Central memory CD8-positive, alpha-beta T cell (primary cell): Measurements from ENCODE around the gene BRD4.

Experiments
- ATAC-seq: fragments of 150-1000 bp; cut with Tn5 transposase; replicated peaks from 2 replicates; pipeline ENCODE4 v1.10.0; 2022; ENCODE audit warnings: mild to moderate bottlenecking, moderate FRiP score, moderate number of reproducible peaks; ENCODE audit not compliant: poor library complexity, severe bottlenecking; ENCODE audit errors: extremely low read depth
- DNase-seq, 2 donors: peaks; one replicate each; pipeline ENCODE4 v3.0.0; 2021; ENCODE audit warnings: low spot score in 2 of 2
- H3K27ac Mint-ChIP-seq: one replicate; pipeline ENCODE4 v1.8.0; 2022; ENCODE audit warnings: low read depth, mild to moderate bottlenecking, moderate library complexity, mixed read lengths
- H3K27me3 Mint-ChIP-seq: one replicate; pipeline ENCODE4 v1.8.0; 2022; ENCODE audit warnings: mixed read lengths
- H3K36me3 Mint-ChIP-seq: one replicate; pipeline ENCODE4 v1.8.0; 2022; ENCODE audit warnings: mild to moderate bottlenecking, moderate library complexity, mixed read lengths; ENCODE audit not compliant: insufficient read depth
- H3K4me1 Mint-ChIP-seq: one replicate; pipeline ENCODE4 v1.8.0; 2022; ENCODE audit warnings: mixed read lengths
- H3K4me3 Mint-ChIP-seq: one replicate; pipeline ENCODE4 v1.8.0; 2022; ENCODE audit warnings: mild to moderate bottlenecking, moderate library complexity, mixed read lengths
- H3K9me3 Mint-ChIP-seq: one replicate; pipeline ENCODE4 v1.8.0; 2022; ENCODE audit warnings: mixed read lengths

The BRD4 gene

GRCh38 chr19:15243236-15243957, 88.9 kb downstream of the BRD4 start:
- Mint-ChIP-seq H3K27ac (no peak overlapping the region), H3K4me1 (peaks cover 14% of the 10 kb centered on the region), H3K27me3 (no peaks in the 10 kb centered on the region), H3K36me3 (peaks cover 24% of the 10 kb centered on the region), H3K9me3 (no peaks in the 10 kb centered on the region), H3K4me3 (no peak overlapping the region)
- no peak for DNase-seq
- no peak for ATAC-seq

DNA sequence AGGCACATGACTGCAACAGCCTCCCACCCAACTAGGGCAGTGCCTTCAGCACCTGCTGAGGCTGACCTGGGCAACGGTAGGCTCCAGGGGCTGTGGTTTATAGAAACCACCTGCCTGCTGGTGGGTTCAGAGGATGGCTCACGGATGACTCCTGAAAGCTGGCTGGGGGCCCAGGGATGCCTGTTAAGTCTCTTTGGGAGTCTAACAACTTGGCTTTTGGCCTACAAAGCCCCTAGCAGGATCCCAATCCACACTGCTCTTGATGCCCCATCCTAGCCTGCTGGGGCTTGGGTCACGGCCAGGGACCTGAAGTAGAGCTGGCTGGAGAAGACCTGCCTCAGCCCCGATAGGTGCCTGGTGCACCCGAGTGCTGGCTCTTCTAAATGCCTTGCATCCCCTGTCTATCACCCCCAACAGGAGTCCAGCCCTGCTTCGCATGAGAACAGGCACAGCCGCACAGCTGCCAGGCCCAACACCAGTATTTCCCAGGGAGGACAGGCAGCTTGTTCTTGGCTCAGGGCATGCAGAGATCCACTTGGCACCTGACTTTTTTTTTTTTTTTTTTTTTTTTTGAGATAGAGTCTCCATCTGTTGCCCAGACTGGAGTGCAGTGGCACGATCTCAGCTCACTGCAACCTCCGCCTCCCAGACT, 91.0 kb downstream of the BRD4 start:
- no peak for DNase-seq
- no peak overlapping the region for H3K4me3 Mint-ChIP-seq
- H3K4me1 Mint-ChIP-seq, result peaks cover 14% of the 10 kb centered on the region
- peak overlapping the region; percentile 38 for H3K27ac Mint-ChIP-seq
- no peaks in the 10 kb centered on the region for H3K27me3 Mint-ChIP-seq
- no peak for ATAC-seq
- no peaks in the 10 kb centered on the region for H3K9me3 Mint-ChIP-seq
- H3K36me3 Mint-ChIP-seq, result peaks cover 43% of the 10 kb centered on the region

DNA sequence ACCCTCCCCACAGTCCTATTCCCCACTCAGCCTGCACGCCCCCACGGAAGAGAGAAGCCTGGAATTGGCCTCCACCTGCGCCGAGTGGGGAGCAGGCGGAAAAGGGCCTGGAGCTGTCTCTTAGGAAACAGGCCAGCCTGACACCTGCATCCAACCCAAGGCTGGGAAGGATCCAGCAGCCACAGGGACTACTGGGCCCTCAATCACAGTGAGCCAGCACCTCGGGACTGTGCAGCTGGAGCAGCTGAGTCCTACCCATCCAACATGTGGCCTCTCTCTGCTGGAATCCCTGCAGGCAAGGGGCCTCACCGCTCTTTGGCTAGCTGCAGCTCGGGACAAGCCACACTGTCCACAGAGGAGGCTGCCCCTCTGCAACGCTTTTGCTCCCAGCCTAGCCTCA, 91.8 kb downstream of the BRD4 start:
- H3K36me3 Mint-ChIP-seq, result peaks cover 48% of the 10 kb centered on the region
- no peak for DNase-seq
- no peak overlapping the region for H3K4me3 Mint-ChIP-seq
- H3K9me3 Mint-ChIP-seq, result no peaks in the 10 kb centered on the region
- no peak for ATAC-seq
- no peak overlapping the region for H3K27ac Mint-ChIP-seq
- H3K4me1 Mint-ChIP-seq, result peaks cover 8% of the 10 kb centered on the region
- no peaks in the 10 kb centered on the region for H3K27me3 Mint-ChIP-seq

GRCh38 chr19:15239337-15239949, 92.9 kb downstream of the BRD4 start:
- no peak for ATAC-seq
- peaks cover 51% of the 10 kb centered on the region for H3K36me3 Mint-ChIP-seq
- H3K4me3 Mint-ChIP-seq, result no peak overlapping the region

GRCh38 chr19:15238639-15239155, 93.6 kb downstream of the BRD4 start:
- Mint-ChIP-seq H3K4me3 (no peak overlapping the region), H3K4me1 (peaks cover 7% of the 10 kb centered on the region), H3K9me3 (no peaks in the 10 kb centered on the region), H3K27ac (no peak overlapping the region), H3K27me3 (peaks cover 10% of the 10 kb centered on the region), H3K36me3 (peaks cover 49% of the 10 kb centered on the region)
- DNase-seq (no peak), ATAC-seq (no peak)

More at GRCh38 chr19:15239337-15239949, 92.9 kb downstream of the BRD4 start:
- no peak overlapping the region for H3K27ac Mint-ChIP-seq
- H3K27me3 Mint-ChIP-seq, result peaks cover 3% of the 10 kb centered on the region
- H3K9me3 Mint-ChIP-seq, result no peaks in the 10 kb centered on the region
- no peak for DNase-seq
- H3K4me1 Mint-ChIP-seq, result peaks cover 9% of the 10 kb centered on the region

GRCh38 chr19:15237759-15238638, 94.3 kb downstream of the BRD4 start:
- DNase-seq (no peak), ATAC-seq (no peak)
- Mint-ChIP-seq H3K4me3 (no peak overlapping the region), H3K9me3 (no peaks in the 10 kb centered on the region), H3K4me1 (peaks cover 4% of the 10 kb centered on the region), H3K27me3 (peaks cover 17% of the 10 kb centered on the region), H3K27ac (no peak overlapping the region), H3K36me3 (peaks cover 46% of the 10 kb centered on the region)

- Mint-ChIP-seq H3K27me3 (peaks cover 26% of the 10 kb centered on the region), H3K9me3 (no peaks in the 10 kb centered on the region), H3K27ac (peak overlapping the region; percentile 16), H3K4me1 (peaks cover 11% of the 10 kb centered on the region), H3K36me3 (peaks cover 44% of the 10 kb centered on the region), H3K4me3 (no peak overlapping the region)
- DNase-seq, result no peak
- no peak for ATAC-seq
Measured at GRCh38 chr19:15236886-15237285, 95.5 kb downstream of the BRD4 start.

GRCh38 chr19:15235781-15236180, 96.6 kb downstream of the BRD4 start:
- H3K36me3 Mint-ChIP-seq, result peaks cover 44% of the 10 kb centered on the region
- H3K4me3 Mint-ChIP-seq, result no peak overlapping the region
- no peaks in the 10 kb centered on the region for H3K9me3 Mint-ChIP-seq
- H3K4me1 Mint-ChIP-seq, result peaks cover 11% of the 10 kb centered on the region
- H3K27me3 Mint-ChIP-seq, result peaks cover 33% of the 10 kb centered on the region
- no peak for ATAC-seq
- H3K27ac Mint-ChIP-seq, result peak overlapping the region; percentile 16
- no peak for DNase-seq

- Mint-ChIP-seq H3K9me3 (no peaks in the 10 kb centered on the region), H3K4me1 (peaks cover 11% of the 10 kb centered on the region), H3K4me3 (no peak overlapping the region)
Measured at GRCh38 chr19:15234431-15235130, 97.8 kb downstream of the BRD4 start.

GRCh38 chr19:15231271-15231670, 101.1 kb downstream of the BRD4 start:
- ATAC-seq, result no peak
- Mint-ChIP-seq H3K4me1 (peaks cover 11% of the 10 kb centered on the region), H3K27ac (no peak overlapping the region), H3K27me3 (peaks cover 47% of the 10 kb centered on the region), H3K36me3 (peaks cover 12% of the 10 kb centered on the region), H3K4me3 (no peak overlapping the region), H3K9me3 (no peaks in the 10 kb centered on the region)
- no peak for DNase-seq

More at GRCh38 chr19:15234431-15235130, 97.8 kb downstream of the BRD4 start:
- H3K36me3 Mint-ChIP-seq, result peaks cover 39% of the 10 kb centered on the region
- DNase-seq (no peak), ATAC-seq (no peak)
- H3K27ac Mint-ChIP-seq, result no peak overlapping the region
- peaks cover 37% of the 10 kb centered on the region for H3K27me3 Mint-ChIP-seq

DNA sequence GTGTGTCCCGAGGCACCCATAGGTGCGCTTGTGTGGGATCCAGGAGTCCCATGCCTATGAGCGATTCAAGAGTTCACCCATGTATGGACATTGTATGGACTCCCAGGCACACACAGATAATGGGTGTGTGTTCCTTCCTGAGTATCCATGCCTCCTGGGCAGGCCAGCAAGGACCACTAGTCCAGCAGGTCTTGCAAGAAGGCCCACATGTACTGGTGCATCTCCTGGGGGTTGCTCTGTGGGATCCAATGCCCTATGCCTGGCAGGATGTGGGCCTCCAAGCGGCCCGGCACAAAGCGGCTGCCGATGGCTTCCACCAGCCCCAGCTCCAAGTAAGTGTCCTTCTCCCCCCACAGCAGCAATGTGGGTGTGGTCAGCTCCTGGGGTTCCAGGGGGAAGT, 105.1 kb downstream of the BRD4 start:
- no peak overlapping the region for H3K27ac Mint-ChIP-seq
- no peaks in the 10 kb centered on the region for H3K9me3 Mint-ChIP-seq
- peaks cover 2% of the 10 kb centered on the region for H3K36me3 Mint-ChIP-seq
- peaks cover 19% of the 10 kb centered on the region for H3K4me1 Mint-ChIP-seq
- H3K4me3 Mint-ChIP-seq, result no peak overlapping the region
- ATAC-seq, result no peak
- H3K27me3 Mint-ChIP-seq, result peaks cover 51% of the 10 kb centered on the region
- DNase-seq, result no peak

DNA sequence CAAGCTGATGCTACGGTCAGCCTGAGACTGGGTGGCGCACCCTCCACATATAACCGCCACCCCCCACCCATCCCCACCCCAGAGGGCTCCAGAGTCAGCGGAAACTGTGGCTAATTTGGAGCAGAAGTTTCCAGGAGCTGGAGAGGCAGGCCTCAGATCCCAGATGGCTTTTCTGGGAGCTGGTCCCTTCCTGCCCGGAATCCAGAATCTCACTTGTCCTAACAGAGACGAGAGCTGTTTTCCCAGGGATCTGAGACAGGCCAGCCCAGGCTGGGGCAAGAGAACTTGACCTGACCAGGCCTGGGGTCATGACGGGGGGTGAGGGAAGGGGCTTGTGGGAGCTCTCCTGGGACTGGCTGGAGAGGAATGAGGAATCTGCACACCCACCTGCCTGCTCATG, 106.6 kb downstream of the BRD4 start:
- peaks cover 57% of the 10 kb centered on the region for H3K27me3 Mint-ChIP-seq
- H3K9me3 Mint-ChIP-seq, result no peaks in the 10 kb centered on the region
- DNase-seq, result no peak
- H3K4me1 Mint-ChIP-seq, result peaks cover 17% of the 10 kb centered on the region
- no peak for ATAC-seq
- no peak overlapping the region for H3K4me3 Mint-ChIP-seq
- H3K36me3 Mint-ChIP-seq, result peaks cover 2% of the 10 kb centered on the region
- no peak overlapping the region for H3K27ac Mint-ChIP-seq
